Left ventricle myocardium inferior (tissue), 1 donor: ENCODE measurements around the gene LIN28A. TPM values are rescaled to one million over a fixed set of nuclear protein-coding genes. Genes with fewer than 3 reads are reported as not detected.

Experiments
- DNase-seq: peaks from one replicate; pipeline ENCODE4 v3.0.0-alpha.2; 2020
- H3K27ac ChIP-seq: fragments of 200-600 bp; replicated peaks from 2 replicates; pipeline ENCODE4 v1.8.0; 2021
- H3K27me3 ChIP-seq: fragments of 200-600 bp; 2 replicates; pipeline ENCODE4 v1.8.0; 2021; ENCODE audit warnings: low read depth
- H3K36me3 ChIP-seq: fragments of 200-600 bp; 2 replicates; pipeline ENCODE4 v1.8.0; 2021
- H3K4me1 ChIP-seq: fragments of 200-600 bp; 2 replicates; pipeline ENCODE4 v1.8.0; 2021
- H3K4me3 ChIP-seq: fragments of 200-600 bp; 2 replicates; pipeline ENCODE4 v1.8.0; 2021; ENCODE audit warnings: mild to moderate bottlenecking, moderate library complexity
- H3K9me3 ChIP-seq: fragments of 200-600 bp; replicated peaks from 2 replicates; pipeline ENCODE4 v1.8.0; 2021
- CTCF ChIP-seq: fragments of 200-600 bp; IDR thresholded peaks from 2 replicates; pipeline ENCODE4 v1.8.0; 2021; ENCODE audit warnings: antibody characterized with exemption, mild to moderate bottlenecking, borderline replicate concordance
- intact Hi-C: fragments of 100-400 bp; cut with micrococcal nuclease; formaldehyde crosslinking; loops from one replicate; pipeline ENCODE4 v1.11.0; 2022
- total RNA-seq: library from RNA; stranded (reverse); fragmentation: NEBNext Ultra II Directional; extraction: Animal tissue kit (Norgen Biotek cat#: 25700); gene quantifications from one replicate; pipeline ENCODE4 v1.2.1, GENCODE V29; 2021
- donor health status: DM: no; HTN: yes; CAD: no; lungs with severe emphysema.

The LIN28A gene
- total RNA-seq, 1 donor from 2014 or later: not detected

- Histone ChIP-seq H3K9me3 (no peaks in the 10 kb centered on the region), H3K4me1 (peaks cover 17% of the 10 kb centered on the region), H3K27ac (no peak overlapping the region), H3K36me3 (peaks cover 51% of the 10 kb centered on the region), H3K4me3 (no peak overlapping the region), H3K27me3 (no peaks in the 10 kb centered on the region)
- intact Hi-C loops: no loop called here
- no peak for TF ChIP-seq CTCF
- DNase-seq: no peak
These were observed 67.5 kb downstream of the LIN28A start for GRCh38 chr1:26478159-26478558.

GRCh38 chr1:26478988-26479387 is 68.4 kb downstream of the LIN28A start:
- DNase-seq: no peak
- H3K27me3 ChIP-seq: no peaks in the 10 kb centered on the region
- H3K36me3 ChIP-seq: peaks cover 45% of the 10 kb centered on the region
- no peak for TF ChIP-seq CTCF
- no peak overlapping the region for H3K4me3 ChIP-seq
- H3K27ac ChIP-seq: no peak overlapping the region
- intact Hi-C loops: no loop called here
- H3K9me3 ChIP-seq: no peaks in the 10 kb centered on the region
- peaks cover 8% of the 10 kb centered on the region for H3K4me1 ChIP-seq

Other genes starting within 250 kb of the LIN28A start
- gene C1orf232, start 241.9 kb upstream of the LIN28A start, total RNA-seq: not detected
- 13.7 TPM for gene ZNF593, start 240.9 kb upstream of the LIN28A start, total RNA-seq
- gene ZNF593OS, start 239.0 kb upstream of the LIN28A start, total RNA-seq: not detected
- gene CNKSR1, start 233.3 kb upstream of the LIN28A start, total RNA-seq: 1.8 TPM
- gene CATSPER4, start 220.2 kb upstream of the LIN28A start, total RNA-seq: not detected
- gene CEP85, start 176.6 kb upstream of the LIN28A start, total RNA-seq: 71.2 TPM
- gene SH3BGRL3, start 130.7 kb upstream of the LIN28A start, total RNA-seq: 32.1 TPM
- 11.6 TPM for gene UBXN11, start 104.2 kb upstream of the LIN28A start, total RNA-seq
- 2.4 TPM for gene CD52, start 92.9 kb upstream of the LIN28A start, total RNA-seq
- not detected for gene CRYBG2, start 56.7 kb upstream of the LIN28A start, total RNA-seq
- gene ZNF683, start 38.1 kb upstream of the LIN28A start, total RNA-seq: not detected
- 27.9 TPM for gene DHDDS, start 21.5 kb downstream of the LIN28A start, total RNA-seq
- gene HMGN2, start 61.6 kb downstream of the LIN28A start, total RNA-seq: 158 TPM
- 4.9 TPM for gene RPS6KA1, start 118.9 kb downstream of the LIN28A start, total RNA-seq